ENCODE results near the gene AKR1C2. TPM values are rescaled to one million over a fixed set of nuclear protein-coding genes. Genes with fewer than 3 reads are reported as not detected.
"Not testable (repeated sequence)": the region's sequence is repeated elsewhere in the genome, so short reads cannot be mapped to it uniquely, and the experiment has no call there.

AKR1C2 gene
- total RNA-seq, 1 experiment from 2014 or later: 0.25 TPM

- H3K36me3 ChIP-seq (ENCODE audit: control insufficient read depth in 1 of 2, insufficient read depth in 2 of 2, low read length in 2 of 2); intact Hi-C loops (cut with micrococcal nuclease); H3K79me2 ChIP-seq (ENCODE audit: insufficient read depth, low read length); H2AFZ ChIP-seq (ENCODE audit: low read depth, low read length, poor library complexity, severe bottlenecking); H4K20me1 ChIP-seq (ENCODE audit: insufficient read depth); POLR2A ChIA-PET; H3K27me3 ChIP-seq (ENCODE audit: insufficient read depth, low read length); H3K4me3 ChIP-seq (replicated peaks in 1 of 2; ENCODE audit: low read depth in 1 of 2, low read length in 2 of 2); H3K27ac ChIP-seq (ENCODE audit: low read depth, low read length); BruUV-seq (replicated peaks); DNase-seq (ENCODE audit: low read depth, low spot score); H3K9me2 ChIP-seq (ENCODE audit: insufficient read depth); RAD21 ChIA-PET (ENCODE audit: low non-redundant PET in 1 of 2, low total read pairs in 2 of 2, uncharacterized antibody in 2 of 2, unreplicated experiment in 2 of 2); H3K4me2 ChIP-seq (ENCODE audit: low read length); H3K9me3 ChIP-seq (ENCODE audit: control insufficient read depth in 1 of 2, insufficient read depth in 1 of 2, low read depth in 1 of 2, low read length in 2 of 2); H3K9ac ChIP-seq (ENCODE audit: low read length); ATAC-seq: not testable (repeated sequence)
- peaks cover 0 to 11% of the 10 kb centered on the region in 2 experiments; a peak in 2 of 4 replicates for H3K4me1 ChIP-seq (ENCODE audit: control insufficient read depth in 1 of 2, insufficient read depth in 2 of 2, low read length in 2 of 2)
- CTCF ChIA-PET: interaction anchor here (1.1 kb wide), 1 partner anchor 102 kb away, joined by 3 read pairs; no protein-coding TSS in a partner anchor
Measured at GRCh38 chr10:4951512-4952162, 52.0 kb downstream of the AKR1C2 start.

GRCh38 chr10:4947635-4948596 is 55.7 kb downstream of the AKR1C2 start:
- ChIA-PET POLR2A (no interaction called here), RAD21 (ENCODE audit: low non-redundant PET in 1 of 2, low total read pairs in 2 of 2, uncharacterized antibody in 2 of 2, unreplicated experiment in 2 of 2) (no interaction called here), CTCF (no interaction called here)
- no peak overlapping the region for H3K27ac ChIP-seq (ENCODE audit: low read depth, low read length)
- no peaks in the 10 kb centered on the region for H4K20me1 ChIP-seq (ENCODE audit: insufficient read depth)
- ATAC-seq (no peak), DNase-seq (ENCODE audit: low read depth, low spot score) (peak; percentile 8)
- no peak overlapping the region for H2AFZ ChIP-seq (ENCODE audit: low read depth, low read length, poor library complexity, severe bottlenecking)
- peaks cover 0 to 13% of the 10 kb centered on the region in 2 experiments; a peak in 2 of 4 replicates for H3K4me1 ChIP-seq (ENCODE audit: control insufficient read depth in 1 of 2, insufficient read depth in 2 of 2, low read length in 2 of 2)
- H3K27me3 ChIP-seq (ENCODE audit: insufficient read depth, low read length): no peaks in the 10 kb centered on the region
- no peaks in the 10 kb centered on the region; the same call in 1 of the 2 replicates for H3K9me2 ChIP-seq (ENCODE audit: insufficient read depth)
- BruUV-seq (replicated peaks): no TSS peak
- H3K4me2 ChIP-seq (ENCODE audit: low read length): peak overlapping the region; percentile 18; the same call in 1 of the 2 replicates
- H3K36me3 ChIP-seq (ENCODE audit: control insufficient read depth in 1 of 2, insufficient read depth in 2 of 2, low read length in 2 of 2): no peaks in the 10 kb centered on the region
- H3K4me3 ChIP-seq (replicated peaks in 1 of 2; ENCODE audit: low read depth in 1 of 2, low read length in 2 of 2): no peak overlapping the region
- H3K79me2 ChIP-seq (ENCODE audit: insufficient read depth, low read length): no peaks in the 10 kb centered on the region
- no peaks in the 10 kb centered on the region for H3K9me3 ChIP-seq (ENCODE audit: control insufficient read depth in 1 of 2, insufficient read depth in 1 of 2, low read depth in 1 of 2, low read length in 2 of 2)
- H3K9ac ChIP-seq (ENCODE audit: low read length): no peak overlapping the region
- intact Hi-C loops (cut with micrococcal nuclease): no loop called here
- TF ChIP-seq EGR1 (IDR thresholded peaks at IDR 0.05; ENCODE audit: low read depth) (no peak), FOSL1 (IDR thresholded peaks at IDR 0.05; ENCODE audit: low read depth) (peak; percentile 66), EZH2 (IDR thresholded peaks at IDR 0.05) (no peak), ZFX (IDR thresholded peaks at IDR 0.05) (no peak), ZNF274 (IDR thresholded peaks at IDR 0.05; ENCODE audit: low read depth, low read length) (no peak), CEBPB (IDR thresholded peaks at IDR 0.05; ENCODE audit: low read depth) (peak; percentile 74), ELF1 (IDR thresholded peaks at IDR 0.05; ENCODE audit: borderline replicate concordance, low read depth) (no peak), ATF3 (IDR thresholded peaks at IDR 0.05) (no peak), POLR2A (IDR thresholded peaks at IDR 0.05; ENCODE audit: borderline replicate concordance, extremely low read depth, insufficient read depth, insufficient read length) (no peak), RAD21 (IDR thresholded peaks at IDR 0.05; ENCODE audit: low read depth) (no peak), TCF7L2 (IDR thresholded peaks at IDR 0.05; ENCODE audit: borderline replicate concordance, extremely low read depth, insufficient read depth, insufficient read length) (no peak), ZBTB33 (IDR thresholded peaks at IDR 0.05; ENCODE audit: extremely low read depth, insufficient replicate concordance, low read length) (no peak), SIN3A (IDR thresholded peaks at IDR 0.05; ENCODE audit: low read depth) (no peak), CBX3 (IDR thresholded peaks at IDR 0.05; ENCODE audit: low read depth) (peak; percentile 64), SRF (IDR thresholded peaks at IDR 0.05; ENCODE audit: low read depth) (no peak)

Data from HCT116 (cell line).